SHP77 treated with DMSO at 0.1 percent for 48 hours (cell line): ENCODE results near the gene IER5L.
"Not testable (repeated sequence)": the region's sequence is repeated elsewhere in the genome, so short reads cannot be mapped to it uniquely, and the experiment has no call there.

Experiments
- DNase-seq: peaks from one replicate; lab custom pipeline; 2025; lab: John Stamatoyannopoulos, UW

IER5L gene

DNA sequence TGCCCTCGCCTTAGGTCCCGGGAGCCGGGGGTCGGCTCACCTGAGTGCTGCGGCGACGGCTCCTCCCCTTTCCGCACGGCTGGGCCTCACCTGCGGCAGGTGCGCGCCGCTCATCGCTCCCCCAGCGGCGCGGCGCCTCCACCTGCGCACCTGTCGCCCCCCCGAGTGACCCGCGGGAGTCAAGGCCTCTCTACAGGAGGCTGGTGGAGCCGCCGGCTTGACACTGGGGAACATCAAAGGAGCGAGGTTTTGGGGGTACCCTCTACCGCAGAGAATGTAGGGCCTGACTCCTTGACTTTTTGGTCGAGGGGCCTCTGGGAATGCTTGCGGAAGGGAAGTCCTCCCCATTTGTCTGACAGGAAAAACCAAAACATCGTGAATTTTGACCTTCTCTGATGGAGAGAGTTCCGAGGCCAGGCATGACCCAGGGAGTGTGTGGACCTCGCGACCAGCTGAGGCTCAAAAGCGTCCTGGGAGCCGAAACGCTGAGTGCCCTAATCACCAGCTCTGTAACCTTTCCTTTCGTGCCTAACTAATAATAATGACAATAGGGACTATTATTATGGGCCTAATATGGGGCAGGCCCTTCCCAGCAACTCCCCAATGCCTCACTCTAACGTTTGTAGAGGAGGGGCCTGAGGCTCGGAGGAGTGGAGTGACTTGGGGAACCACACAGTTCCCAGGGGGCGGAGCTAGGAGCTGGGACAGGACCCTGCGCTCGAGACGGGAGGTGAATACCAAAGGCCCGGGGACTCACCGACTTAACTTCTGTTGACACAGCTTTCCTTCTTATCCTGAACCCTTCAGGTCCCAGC lies 714 bp upstream of the IER5L start:
- no peak for DNase-seq

DNA sequence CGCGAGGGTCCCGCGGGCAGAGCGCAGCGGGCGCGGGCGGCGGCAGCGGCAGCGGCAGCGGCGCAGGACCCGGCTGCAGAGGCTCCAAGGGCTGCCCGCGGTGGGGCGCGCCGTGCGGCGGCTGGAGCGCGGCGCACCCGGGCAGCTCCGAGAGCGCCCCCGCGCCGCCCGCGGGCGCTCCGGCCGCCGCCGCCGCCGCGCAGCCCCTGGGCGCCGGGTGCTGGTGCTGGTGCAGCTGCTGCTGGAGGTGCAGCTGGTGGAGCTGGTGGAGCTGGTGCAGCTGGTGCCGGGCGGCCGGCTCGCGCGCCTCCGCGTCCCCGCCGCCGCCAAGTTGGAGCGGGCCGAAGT lies 644 bp downstream of the IER5L start:
- DNase-seq: no peak

DNA sequence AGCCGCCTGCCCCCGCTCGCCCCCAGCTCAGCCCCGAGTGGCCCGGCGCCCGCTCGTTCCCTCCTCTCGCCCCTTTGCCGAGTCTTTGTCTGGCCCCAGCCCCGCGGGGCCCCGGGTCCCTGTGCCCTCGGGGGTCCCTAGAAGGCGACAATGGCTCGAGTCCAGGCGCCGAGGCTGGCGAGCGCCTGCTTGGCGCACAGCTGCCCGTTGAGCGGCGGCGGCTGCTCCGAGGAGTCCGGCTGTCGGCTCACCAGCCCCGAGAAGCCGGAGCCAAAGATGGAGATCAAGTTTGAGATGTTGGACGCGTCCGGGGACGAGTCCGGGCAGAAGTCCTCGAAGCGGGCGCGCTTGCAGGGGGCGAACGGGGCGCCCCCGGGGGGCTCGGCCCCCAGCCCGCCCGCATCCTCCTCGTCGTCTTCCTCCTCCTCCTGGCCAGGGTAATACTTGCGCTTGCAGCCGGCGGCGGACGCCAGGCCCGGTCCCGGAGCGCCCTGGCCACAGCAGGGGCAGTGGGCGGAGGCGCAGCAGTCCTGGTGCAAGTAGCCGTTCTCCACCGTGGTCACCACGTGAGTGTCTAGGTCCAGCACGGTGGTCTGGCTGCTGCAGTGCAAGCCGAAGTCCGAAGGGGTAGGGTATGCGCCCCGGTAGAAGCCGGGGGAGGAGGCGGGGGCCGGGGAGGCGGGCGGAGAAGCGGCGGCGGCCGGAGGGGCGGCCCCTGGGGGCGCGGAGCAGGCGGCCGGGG lies 1.2 kb downstream of the IER5L start:
- no peak for DNase-seq

DNA sequence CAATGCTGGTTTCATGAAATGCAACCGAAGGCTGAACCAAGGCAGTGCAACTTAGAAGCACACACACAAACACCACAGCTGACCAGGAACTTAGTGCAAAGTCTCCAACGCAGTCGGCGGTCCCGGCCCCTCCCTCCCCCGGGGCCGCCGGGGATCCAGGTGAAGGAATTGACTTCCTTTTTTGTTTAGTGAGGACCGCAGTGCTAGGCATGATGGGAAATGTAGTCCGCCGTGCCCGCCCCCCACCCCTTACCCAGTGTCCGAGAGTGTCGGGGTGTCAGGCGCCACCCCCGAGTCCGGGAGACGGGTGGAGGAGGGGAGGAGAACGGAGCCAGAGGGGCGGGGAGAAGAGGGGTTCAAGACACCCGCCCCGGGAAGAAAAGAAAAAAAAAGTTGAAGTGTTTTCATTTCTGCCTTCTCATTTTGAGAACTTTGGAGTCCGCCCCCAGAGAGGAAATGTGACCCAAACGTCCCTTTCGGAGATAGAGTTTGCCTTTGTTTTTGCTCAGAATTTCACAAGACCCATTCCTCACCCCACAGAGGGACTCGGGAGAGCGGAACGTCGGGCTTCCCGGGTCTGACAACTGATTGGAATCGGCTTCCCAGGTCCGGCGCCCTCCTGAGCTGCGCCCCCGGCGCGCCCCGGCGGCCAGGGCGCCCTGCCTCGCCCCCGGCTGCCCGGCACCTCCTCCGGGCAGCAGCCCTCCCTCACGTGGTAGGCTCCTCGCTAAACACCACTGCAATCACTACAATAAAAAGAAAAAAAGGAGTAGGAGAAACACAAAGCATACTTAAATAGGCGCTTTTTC lies 2.0 kb downstream of the IER5L start:
- peak; percentile 46 for DNase-seq

DNA sequence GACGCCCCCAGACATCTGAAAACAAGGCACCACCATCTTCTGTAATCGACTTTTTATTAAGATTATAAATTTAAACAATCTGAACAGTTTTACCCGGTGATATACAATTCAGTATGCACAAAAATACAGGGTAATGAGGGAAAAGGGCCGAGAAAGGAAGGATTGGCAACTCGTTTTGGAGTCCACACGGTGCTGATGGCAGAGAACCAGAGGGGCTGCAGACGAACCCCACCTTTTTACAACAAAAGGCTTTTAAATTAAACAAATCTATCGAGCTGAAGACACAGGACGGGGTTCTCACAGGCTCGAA lies 2.6 kb downstream of the IER5L start:
- no peak for DNase-seq

GRCh38 chr9:129174724-129175514 lies 3.1 kb downstream of the IER5L start:
- DNase-seq: peak; percentile 22

GRCh38 chr9:129174102-129174723 lies 3.8 kb downstream of the IER5L start:
- DNase-seq: peak; percentile 44

DNA sequence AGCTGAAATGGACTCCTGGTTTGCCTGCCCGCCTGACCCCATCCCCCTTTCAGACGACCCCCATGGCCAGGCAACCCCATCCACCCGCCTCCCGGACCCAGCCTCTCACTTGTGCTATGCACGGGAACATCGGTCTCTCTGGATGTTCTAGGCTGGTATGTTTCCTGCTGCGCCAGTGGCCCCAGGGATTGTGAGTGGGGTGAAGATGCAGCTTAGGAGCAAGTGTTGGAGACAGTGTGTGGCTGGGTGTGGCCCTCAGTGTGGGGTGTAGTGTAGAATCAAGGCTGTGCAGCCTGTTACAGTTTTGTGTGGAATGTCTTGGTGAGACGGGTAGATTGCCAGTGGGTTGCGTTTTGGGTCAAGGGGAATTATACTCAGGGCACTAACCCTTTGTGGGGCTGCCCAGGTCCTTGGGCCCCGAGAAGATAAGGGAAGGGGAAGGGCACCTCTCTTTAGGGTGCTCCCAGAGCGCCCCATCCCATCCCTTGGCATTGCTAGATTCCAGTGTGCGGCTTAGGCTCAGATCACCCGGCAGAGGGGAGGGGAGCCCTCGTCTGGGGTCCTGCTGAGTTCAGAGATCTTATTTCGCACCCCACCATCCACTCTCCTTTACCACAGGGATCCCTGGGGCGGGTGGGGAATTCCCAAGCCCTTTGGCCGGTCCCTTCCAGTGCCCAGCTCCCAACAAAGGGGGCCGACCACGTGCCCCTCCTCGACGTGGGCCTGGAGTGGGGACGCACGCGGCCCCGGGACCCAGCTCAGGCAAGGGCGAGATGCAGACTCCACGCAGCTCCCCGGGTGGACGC lies 4.6 kb downstream of the IER5L start:
- no peak for DNase-seq

- DNase-seq: no peak
These were observed 5.2 kb downstream of the IER5L start for GRCh38 chr9:129172816-129173215.

DNA sequence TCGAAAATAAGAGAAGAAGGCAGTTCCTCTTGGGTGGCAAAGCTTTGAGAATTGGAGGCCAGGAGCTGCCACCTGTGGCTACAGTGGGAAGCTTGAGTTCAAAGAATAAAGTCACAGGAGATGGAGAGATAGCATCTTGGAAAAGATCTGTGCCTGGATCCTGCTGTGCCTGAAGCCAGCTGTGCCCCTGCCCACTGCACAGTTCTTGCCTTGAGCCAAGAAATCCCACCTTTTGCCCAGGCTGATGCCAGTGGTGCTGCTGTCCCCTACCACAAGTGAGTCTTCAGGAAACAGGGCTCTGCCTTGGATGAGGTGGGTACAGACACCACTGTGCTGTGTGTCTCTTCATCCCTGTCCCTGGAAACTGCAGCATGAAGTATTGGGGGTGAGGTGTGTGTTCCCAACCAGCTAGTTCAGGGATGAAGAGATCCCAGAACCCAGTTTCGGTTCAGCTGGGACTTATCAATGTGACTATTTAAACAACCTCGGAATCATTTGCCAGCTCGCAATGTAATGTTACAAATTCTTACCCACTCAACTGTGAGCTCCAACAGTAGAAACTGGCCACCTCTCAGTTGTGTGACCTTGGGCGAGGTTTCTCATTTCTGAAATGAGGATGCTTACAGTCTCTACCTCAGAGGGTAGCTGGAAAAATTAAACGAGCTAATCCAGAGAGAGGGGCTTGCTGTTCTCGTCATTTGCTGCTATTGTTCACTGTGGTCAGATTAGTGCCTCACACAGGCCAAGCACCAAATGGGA lies 5.9 kb downstream of the IER5L start:
- DNase-seq: no peak

DNA sequence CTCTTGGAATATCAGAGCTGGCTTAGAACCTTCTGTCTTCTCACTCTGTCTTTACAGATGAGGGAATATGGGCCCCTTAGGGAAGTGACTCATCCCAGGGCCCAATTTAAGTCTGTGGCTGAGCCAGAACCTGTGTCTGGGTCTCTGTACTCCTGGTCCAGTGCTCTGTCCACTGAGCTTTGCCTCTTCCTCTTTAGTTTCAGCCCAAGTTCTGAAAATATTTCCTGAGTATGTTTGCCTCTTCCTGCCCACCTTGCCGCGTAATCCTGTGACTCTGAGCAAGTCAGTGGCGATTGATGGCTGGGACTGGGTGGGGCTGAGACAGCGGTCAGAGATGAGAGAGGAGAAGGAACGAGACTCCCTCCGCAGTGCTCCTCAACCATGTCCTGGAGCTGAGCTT lies 7.8 kb downstream of the IER5L start:
- no peak for DNase-seq

DNA sequence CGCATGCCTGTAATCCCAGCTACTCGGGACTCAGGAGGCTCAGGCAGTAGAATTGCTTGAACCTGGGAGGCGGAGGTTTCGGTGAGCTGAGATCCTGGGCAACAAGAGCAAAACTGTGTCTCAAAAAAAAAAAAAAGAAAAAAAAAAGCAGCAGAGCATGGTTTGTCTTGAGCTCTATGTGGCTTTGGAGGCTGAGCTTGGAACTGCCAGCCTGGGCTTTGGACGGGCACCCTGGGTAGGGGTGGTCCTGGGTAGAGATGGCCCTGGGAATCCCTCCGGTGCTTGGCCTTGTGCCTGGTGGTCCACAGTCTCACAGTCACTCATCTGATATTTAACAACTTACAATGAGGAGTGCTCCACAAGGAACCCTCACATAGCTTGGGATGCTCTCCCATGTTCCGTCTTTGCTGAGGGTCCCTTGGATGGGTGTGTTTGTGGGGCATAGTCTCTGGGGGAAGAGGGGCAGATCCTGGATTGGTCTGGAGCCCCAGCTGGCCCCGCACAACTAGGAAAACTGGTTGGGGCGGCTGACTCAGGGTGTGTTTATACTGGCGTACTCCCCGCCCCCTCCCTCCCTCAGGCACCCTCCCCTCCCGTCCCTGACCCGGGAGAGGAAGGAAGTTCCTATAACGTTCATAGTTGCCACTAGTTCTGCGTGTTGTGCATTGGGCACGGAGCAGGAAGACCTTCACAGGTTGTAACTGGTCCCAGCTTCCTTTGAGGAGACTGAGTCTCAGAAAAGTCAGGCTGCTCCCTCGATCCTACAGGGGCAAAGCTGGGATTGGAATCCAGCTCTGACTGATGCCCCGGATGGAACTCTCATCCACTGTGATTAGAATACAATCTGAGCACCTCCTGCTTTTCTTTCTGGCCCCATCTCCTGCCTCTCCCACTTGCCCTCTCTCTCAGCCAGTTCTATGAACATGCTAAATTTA lies 11.2 kb downstream of the IER5L start:
- peak; percentile 55 for DNase-seq

DNA sequence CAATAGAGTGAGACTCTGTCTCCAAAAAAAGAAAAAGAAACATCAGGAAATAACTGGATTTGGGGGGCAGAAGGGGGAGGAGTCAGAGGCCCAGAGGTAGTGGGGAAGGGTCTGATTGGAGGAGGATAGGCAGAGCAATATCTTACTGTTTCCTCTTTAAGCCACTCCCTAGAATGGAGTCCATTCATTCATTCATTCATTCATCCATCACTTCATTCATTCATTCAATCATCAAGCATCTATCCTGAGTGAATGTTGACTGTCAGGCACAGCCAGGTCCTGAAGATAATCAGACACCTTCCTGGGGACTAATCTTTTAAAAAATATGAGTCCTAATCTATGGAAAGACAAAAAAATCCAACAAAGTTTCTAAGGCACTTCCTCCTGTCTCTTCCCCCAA lies 12.9 kb downstream of the IER5L start:
- DNase-seq: no peak

DNA sequence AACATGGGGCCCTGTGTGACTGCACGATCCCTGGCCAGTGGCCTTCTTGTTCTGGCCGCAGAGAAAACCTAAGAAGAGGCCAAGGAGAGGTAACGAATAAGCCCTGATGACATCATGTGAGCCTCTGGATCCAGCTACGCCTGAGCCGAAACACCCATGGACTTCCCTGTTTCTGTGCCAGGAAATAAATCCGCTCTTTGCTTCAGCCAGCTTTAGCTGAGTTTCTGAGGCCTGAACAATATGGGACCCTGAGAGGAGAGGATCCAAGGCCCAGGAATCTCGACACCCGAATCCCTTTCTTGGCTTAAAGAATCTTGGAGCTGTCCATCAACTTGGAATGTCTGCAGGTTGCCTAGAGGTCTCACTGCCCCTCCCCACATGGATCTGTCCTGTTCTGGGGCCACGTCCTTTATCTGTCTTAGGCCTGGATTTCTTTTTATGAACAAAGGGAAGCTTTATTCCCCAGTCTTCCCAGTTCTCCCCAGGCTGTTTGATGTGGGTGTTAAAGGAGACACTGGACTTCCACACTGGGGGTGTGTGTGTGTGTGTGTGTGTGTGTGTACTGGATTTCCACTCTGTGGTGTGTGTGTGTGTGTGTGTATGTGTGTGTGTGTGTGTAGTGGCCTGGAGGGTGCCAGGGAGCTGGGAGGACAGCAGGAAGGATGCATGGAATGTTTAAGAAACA lies 13.7 kb downstream of the IER5L start:
- no peak for DNase-seq

- DNase-seq: no peak
These were observed 14.3 kb downstream of the IER5L start for GRCh38 chr9:129163753-129164152.

DNA sequence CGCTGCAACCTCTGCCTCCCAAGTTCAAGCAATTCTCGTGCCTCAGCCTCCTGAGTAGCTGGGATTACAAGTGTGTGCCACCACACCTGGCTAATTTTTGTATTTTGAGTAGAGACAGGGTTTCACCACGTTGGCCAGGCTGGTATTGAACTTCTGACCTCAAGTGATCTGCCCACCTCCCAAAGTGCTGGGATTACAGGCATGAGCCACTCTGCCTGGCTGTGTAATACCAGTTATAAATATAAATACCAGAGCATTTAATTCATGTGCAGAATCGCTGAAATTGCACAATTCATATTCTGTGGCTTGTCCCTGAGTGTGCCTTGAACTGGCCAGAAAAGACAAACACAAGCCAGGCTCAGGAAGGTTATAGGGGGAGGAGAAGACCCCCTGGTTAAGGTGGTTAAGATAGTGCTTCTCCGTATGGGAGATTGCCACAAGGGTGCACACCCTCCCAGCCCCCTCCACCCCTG lies 14.8 kb downstream of the IER5L start:
- not testable (repeated sequence) for DNase-seq

- no peak for DNase-seq
These were observed 15.4 kb downstream of the IER5L start for GRCh38 chr9:129162497-129163197.

GRCh38 chr9:129161534-129161837 lies 16.6 kb downstream of the IER5L start:
- no peak for DNase-seq
